ENCODE data around the gene HIRA.
A peak's percentile ranks its signal among the peaks of the same experiment; 100 is the strongest.

The HIRA gene

DNA sequence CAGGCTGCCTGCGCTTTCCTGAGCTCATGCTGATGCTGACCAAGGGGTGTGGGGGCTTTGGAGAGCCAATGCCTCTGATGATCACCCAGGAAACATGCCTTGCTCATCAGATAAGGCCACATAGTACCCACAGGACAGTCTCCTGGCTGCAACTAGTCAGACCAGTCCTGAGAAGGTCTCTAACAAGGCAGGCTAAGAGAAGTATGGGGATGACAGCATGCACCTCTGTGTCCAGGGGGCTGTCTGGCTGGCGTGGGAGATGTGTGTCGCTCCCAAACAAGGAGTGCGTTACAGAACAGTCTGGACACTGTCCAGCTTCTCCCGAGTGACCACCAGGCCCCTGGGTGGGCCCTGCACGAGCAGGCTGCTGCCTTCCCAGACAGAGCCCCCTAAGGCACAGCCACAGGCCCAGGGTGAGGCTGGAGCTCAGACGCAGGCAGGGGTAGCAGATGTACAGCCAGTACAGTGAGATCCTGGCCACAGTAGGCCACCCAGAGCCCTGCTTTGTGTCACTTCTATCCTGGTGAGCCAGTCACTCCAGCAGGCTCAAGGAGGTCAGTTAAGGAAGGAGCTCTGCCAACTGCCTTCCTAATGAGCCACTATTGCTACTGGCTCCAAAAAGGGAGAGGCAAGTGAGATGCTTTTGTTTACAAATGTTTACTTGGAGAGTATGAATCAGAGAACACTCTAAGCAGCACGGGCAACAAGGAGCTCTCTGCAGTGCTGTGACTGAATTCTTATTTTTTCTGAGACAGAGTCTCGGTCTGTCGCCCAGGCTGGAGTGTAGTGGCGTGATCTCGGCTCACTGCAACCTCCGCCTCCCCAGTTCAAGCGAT, 74.0 kb downstream of the HIRA start:
- no peak for DNase-seq (ENCODE audit: low spot score)

- DNase-seq (ENCODE audit: low spot score): no peak
Measured at GRCh38 chr22:19356708-19357269, 74.7 kb downstream of the HIRA start.

DNA sequence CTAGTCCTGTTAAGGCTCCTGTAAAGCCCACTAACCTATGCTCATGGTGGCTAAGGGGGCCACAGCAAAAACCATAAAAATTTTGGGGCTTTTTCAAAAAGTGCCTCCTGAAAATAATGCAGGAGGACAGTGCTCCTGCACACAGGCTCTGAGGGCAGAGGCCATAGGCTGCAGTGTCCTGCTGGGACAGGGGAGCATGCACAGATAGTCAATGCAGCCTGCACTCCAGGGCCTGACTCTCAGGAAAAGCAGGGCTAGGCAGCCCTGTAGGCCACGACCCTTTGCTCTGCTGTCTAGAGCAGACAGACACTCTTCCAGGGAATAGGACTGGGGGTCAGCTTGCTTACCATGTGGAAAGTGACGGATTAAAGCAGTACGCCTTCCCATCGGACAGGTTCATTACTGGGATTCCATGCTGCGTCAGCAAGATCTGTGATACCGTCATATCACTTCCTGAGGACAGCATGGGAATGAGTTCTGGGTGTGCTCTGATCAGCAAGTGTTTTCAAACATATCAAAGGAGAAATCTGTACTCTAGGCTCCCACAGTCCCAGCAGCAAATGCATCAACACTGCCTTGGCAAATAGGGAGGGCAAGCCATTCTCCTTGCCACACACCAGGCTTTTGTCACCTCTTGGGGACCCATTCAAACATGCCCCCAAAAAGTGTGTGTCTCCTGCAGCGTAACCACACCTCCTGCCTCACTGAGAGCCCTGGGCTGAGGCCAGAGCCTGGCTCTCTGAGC, 75.9 kb downstream of the HIRA start:
- no peak for DNase-seq (ENCODE audit: low spot score)

DNA sequence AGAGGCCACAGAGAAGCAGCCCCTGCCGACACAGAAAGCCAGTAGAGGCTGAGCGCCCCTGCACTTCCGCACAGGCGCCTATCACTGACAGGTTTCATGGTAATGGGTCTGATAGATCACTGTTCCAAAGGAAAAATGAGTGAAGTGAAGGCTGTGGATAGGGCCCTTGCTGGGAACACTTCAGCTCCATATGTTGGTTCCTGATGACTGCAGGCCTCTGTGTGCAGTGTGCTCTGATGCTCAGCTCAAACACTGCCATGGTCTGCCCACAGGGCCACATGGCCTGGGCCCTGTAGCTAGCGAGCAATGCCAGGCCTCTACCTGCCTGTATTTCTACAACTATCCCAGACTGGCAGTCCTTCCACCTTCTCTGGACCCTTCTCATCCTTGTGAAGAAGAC, 77.3 kb downstream of the HIRA start:
- peak; percentile 50 for DNase-seq (ENCODE audit: low spot score)

GRCh38 chr22:19353363-19354131, 78.0 kb downstream of the HIRA start:
- peak; percentile 52 for DNase-seq (ENCODE audit: low spot score)

- DNase-seq (ENCODE audit: low spot score): no peak
Measured at GRCh38 chr22:19352766-19353165, 78.8 kb downstream of the HIRA start.

DNA sequence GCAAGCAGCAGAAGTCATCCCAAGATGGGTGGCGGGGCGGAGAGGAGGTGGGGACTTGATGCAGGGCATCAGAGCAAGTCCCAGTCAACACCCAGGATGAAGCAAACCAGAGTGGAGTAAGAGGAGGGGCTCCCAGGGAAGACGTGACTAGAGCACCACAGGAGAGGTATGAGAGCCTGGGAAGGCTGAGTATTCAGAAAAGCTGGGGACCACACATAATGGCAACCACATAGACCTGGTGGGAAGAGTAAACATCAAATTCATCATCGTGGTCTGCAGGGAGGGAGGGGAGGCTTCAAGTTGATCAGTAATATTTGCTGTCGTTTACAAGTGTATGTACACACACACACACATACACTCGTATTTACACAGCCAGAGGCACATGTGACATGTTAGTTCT, 79.3 kb downstream of the HIRA start:
- DNase-seq (ENCODE audit: low spot score): no peak

GRCh38 chr22:19351604-19352003, 79.9 kb downstream of the HIRA start:
- DNase-seq (ENCODE audit: low spot score): no peak

- DNase-seq (ENCODE audit: low spot score): no peak
Measured at GRCh38 chr22:19350947-19351346, 80.6 kb downstream of the HIRA start.

DNA sequence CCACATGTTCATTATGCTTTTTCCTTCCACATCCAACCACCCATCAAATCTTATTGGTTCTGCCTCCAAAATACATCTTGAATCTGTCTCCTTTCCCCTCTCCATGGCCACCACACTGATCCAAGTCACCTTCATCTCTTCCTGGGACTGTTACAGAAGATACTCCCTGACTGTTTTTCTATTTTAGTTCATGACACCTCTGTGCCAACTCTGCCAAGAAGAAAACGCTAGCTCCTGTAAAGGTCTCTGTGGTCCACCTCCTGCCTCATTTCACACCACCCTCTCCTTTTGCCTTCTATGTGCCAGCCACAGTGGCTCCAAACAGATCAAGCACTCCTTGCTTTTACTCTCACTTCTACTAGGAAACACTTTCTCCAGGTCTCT, 81.1 kb downstream of the HIRA start:
- no peak for DNase-seq (ENCODE audit: low spot score)

DNA sequence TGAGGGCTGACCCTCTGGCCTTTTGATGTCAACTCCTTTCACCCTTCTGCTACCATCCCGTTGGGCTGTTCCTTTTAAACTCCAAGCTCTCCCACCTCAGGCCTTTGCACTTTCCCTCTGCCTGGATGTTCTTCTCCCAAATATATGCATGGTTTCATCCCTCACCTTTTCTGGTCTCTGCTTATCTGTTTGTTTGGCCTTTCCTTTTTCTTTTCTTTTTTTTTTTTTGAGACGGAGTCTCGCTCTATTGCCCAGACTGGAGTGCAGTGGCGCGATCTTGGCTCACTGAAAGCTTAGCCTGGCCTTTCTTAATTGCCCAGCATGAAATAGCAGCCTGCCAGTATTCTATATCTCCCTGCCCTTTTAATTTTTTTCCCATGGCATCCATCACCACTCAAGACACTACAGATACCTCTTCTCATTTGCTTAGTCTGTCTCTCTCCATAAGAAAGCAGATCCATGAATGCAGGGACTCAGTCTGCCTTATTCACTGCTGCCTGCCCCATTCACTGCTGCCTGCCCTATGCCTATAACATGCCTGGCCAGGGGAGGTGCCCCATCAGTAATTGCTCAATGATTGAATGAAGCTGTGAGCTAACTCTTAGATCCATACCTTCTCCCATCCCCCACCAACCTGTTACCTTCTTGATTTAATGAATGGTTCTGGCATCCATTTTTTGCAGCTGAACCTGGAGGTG, 81.6 kb downstream of the HIRA start:
- no peak for DNase-seq (ENCODE audit: low spot score)

- DNase-seq (ENCODE audit: low spot score): no peak
Measured at GRCh38 chr22:19346677-19347265, 84.8 kb downstream of the HIRA start.

DNA sequence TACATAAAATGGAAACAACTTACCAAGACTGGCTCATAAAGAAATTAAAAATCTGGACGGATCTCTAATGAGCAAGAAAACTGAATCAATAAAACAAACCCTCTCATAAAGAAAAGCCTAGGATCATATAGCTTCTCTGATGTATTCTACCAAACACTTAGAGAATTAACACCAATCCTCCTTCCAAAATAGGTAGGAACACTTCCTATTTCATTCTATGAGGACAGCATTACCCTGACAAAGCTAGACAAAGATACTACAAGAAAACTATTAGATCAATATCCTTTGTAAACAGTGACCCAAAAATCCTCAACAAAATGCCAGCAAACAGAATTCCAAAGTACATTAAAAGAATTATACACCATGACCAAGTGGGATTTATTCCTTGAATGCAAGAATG, 87.1 kb downstream of the HIRA start:
- DNase-seq (ENCODE audit: low spot score): no peak

- DNase-seq (ENCODE audit: low spot score): no peak
Measured at GRCh38 chr22:19343470-19343869, 88.1 kb downstream of the HIRA start.

GRCh38 chr22:19341500-19341899, 90.0 kb downstream of the HIRA start:
- no peak for DNase-seq (ENCODE audit: low spot score)

DNA sequence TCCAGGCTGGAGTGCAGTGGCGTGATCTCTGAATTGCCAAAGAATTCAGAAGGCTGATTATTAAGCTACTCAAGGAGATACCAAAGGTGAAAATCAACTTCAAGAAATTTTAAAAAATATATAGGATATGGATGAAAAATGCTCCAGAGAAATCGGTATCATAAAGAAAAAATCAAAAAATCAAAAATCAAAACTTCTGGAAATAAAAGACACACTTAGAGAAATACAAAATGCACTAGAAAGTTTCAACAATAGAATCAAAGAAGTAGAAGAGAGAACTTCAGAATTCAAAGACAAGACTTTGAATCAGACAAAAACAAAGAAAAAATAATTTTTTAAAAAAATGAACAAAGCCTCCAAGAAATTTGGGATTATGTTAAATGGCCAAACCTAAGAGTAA, 94.4 kb downstream of the HIRA start:
- DNase-seq (ENCODE audit: low spot score): no peak

DNA sequence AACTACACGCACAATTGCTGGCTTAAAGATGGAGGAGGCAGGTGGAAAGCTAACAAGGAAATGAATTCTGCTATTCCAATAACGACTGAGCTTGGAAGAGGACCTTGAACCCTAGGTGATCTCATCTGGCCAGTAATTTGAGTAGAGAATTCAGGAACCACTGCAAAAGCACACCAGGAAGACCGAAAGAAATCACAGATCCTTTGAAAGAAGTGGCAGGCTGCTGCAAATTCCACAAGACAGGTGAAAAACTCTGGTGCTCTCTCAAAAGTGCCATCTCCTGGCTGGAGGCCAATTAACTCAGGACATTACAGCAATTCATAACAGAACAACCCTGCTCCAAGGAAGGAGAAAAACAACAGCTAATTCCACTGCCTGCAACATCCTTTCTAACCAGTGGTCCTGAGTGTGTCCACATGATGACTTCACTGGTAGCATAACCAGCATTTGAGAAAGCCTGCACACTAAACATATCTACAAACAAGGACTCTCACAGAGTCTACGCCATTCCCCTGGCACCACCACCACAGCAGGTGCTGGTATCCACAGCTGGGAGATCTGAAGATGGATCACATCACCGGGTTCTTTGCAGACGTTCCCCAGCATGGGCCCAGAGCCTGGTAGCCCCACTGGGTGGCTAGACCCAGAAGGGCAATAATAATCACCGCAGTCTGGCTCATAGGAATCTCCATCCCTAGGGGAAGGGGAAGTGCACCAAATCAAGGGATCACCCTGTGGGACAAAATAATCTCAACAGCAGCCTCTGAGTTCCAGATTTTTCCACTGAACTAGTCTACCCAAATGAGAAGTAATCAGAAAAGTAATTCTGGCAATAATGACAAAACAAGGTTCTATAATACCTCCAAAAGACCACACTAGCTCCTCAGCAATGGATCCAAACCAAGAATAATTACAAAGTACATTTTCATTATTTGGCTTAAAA, 95.1 kb downstream of the HIRA start:
- DNase-seq (ENCODE audit: low spot score): no peak

DNA sequence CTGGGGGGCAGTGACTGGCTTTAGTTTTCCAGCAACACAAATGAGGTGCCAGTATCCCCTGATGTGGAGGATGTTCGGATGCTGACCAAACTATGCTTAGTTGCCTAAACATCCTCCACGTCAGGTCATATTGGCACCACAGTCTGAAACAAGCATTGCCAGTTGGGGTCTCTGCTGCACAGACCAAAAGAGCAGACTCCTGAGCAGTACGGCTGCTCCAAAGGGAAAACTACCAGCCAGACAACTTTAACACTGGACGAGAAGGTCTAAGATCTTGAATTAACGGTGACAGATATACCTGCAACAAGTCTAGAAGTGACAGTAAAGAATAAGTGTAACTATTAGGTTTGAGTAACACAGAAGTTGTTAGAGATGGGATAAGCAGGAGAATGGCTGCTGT, 99.6 kb downstream of the HIRA start:
- DNase-seq (ENCODE audit: low spot score): no peak

DNA sequence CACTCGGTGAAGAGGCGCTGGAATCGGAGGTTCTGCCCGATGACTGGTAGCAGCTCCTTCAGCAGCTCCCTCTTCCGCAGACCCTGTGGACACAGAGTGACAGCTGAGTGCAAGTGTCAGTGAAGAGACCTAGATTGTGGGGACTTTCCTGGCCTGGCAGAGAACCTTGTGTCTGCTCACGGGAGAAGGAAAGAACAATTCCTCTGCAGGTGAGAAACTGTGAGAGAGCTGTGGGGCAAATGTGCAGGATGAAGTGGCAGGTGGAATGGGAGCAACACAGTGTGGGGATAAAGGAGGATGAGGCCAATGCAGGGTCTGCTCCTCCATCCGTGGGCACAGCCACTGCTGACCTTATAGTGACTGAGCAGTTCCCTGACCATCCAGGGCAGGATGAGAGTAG, 100.1 kb downstream of the HIRA start:
- no peak for DNase-seq (ENCODE audit: low spot score)

DNA sequence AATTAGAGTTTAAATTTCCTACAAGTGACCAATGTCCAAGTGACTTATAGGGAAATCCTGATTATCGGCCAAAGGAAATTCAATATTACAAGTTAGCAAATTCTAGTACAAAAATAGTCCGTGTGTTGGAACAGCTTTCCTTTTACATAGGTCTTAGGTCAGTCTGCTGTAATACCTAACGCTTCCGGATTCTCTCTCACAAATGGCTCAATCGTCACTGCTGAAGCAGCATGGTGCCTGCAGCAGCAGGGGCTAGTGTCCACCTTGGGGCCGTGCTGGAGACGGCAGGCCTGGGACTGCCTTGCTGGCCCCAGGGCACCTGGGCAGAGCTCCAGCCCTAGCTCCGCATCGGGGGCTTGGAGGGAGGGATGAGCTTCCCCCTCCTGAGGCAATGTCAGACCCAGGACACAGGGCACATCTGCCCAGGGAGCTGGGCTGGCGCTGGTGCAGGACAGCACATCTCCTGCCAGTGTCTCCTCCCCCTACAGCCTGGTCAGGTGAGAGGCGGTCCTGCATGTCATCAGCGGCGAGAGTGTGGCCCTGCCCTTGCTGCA, 100.6 kb downstream of the HIRA start:
- no peak for DNase-seq (ENCODE audit: low spot score)

Measured in cerebellar cortex (tissue), 1 donor.